Epithelial cell of esophagus (primary cell): ENCODE results near the gene CCDC169.
"Not testable (repeated sequence)": the region's sequence is repeated elsewhere in the genome, so short reads cannot be mapped to it uniquely, and the experiment has no call there.

Source experiments
- DNase-seq: peaks from one replicate; pipeline ENCODE4 v3.0.0; 2010; ENCODE audit warnings: low read depth
- H3K4me3 ChIP-seq: 2 replicates; pipeline ENCODE4 v1.5.1; 2011; ENCODE audit warnings: mild to moderate bottlenecking, low read length, control low read depth
- CTCF ChIP-seq: IDR thresholded peaks from 2 replicates; pipeline ENCODE4 v1.5.1; 2011; ENCODE audit warnings: low read depth, mild to moderate bottlenecking, low read length, control low read depth, inconsistent platforms; ENCODE audit not compliant: insufficient read depth; ENCODE audit errors: missing control alignments

Gene CCDC169

DNA sequence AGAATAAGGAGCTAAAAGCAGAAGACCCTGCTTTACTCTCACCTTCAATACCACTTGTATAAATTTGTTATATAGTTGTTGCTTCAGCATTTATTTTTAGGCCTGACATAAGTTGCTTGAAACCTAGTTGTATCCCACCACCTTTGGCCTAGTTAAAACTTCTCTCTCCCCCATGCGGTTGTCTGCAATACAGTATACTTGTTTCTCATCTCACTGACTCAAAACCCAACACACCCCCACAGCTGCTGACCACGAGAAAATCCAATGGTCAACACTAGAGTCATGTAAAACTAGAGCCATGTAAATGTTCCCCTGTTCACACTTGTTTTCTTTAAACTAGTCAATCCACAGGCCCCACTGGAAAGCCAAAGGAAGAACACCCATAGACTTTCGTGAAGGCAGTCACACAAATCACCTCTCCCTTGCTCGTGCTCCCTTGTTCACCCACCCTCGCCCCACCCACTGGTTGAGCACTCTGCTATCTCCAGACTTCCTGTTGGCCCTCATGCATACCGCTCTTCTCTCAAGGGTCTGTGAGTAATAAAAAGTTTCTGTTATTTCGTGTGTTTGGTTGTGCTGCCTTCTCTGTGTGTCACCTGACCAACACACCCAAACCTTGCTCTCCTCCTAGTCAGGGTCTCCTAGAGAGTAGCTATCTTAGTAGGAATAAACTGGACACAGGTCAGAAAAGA is 12.9 kb upstream of the CCDC169 start:
- no peak for TF ChIP-seq CTCF
- no peak overlapping the region for H3K4me3 ChIP-seq
- DNase-seq, result no peak

- no peak for TF ChIP-seq CTCF
- DNase-seq, result no peak
- H3K4me3 ChIP-seq, result no peak overlapping the region
Measured at GRCh38 chr13:36302289-36302688, 4.7 kb upstream of the CCDC169 start.

- peak; percentile 16 for DNase-seq
- H3K4me3 ChIP-seq, result not testable (repeated sequence)
Measured at GRCh38 chr13:36299469-36299868, 1.9 kb upstream of the CCDC169 start.

DNA sequence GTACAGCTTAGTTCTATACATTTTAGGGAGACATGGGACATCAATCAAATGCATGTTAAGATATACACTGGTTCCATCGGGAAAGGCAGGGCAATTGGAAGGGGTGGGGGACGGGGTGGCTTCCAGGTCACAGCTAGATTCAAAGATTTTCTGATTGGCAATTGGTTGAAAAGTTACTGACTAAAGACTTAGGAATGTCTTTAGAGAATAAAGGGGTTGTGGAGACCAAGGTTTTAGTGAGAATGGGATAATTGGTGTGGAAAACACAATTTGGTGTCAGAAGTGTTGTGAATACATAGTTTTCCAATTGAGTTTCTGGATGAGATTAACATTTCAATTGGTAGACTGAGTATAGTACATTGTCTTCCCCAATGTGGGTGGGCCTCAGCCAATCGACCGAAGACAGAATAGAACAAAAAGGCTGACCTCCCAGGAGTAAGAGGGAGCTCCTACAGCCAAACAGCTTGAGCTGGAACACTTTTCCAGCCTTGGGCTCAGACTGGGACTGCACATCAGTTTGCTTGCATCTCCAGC is 988 bp upstream of the CCDC169 start:
- no peak for TF ChIP-seq CTCF
- no peak for DNase-seq
- H3K4me3 ChIP-seq, result no peak overlapping the region

DNA sequence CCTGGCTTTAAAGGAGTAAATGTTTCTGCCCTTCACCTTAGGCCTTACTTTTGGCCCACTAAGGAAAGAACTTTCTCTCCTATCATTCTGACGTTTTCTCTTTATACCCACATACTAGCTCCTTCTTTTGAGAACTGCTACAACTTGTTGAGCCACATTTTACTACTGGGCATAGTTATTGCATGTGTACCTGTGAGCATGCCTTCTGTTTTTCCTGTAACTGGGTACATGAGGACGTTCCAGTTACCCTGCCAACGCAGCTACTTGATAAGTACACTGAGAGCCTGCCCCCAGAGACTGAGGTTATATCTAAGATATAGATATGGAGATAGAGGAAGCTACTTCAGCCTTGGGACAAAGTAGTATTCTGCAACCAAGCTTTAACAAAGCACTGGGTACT is 3.5 kb downstream of the CCDC169 start:
- TF ChIP-seq CTCF, result no peak
- DNase-seq, result peak; percentile 20
- no peak overlapping the region for H3K4me3 ChIP-seq

GRCh38 chr13:36293497-36293896 is 4.1 kb downstream of the CCDC169 start:
- no peak for TF ChIP-seq CTCF
- no peak overlapping the region for H3K4me3 ChIP-seq
- no peak for DNase-seq

DNA sequence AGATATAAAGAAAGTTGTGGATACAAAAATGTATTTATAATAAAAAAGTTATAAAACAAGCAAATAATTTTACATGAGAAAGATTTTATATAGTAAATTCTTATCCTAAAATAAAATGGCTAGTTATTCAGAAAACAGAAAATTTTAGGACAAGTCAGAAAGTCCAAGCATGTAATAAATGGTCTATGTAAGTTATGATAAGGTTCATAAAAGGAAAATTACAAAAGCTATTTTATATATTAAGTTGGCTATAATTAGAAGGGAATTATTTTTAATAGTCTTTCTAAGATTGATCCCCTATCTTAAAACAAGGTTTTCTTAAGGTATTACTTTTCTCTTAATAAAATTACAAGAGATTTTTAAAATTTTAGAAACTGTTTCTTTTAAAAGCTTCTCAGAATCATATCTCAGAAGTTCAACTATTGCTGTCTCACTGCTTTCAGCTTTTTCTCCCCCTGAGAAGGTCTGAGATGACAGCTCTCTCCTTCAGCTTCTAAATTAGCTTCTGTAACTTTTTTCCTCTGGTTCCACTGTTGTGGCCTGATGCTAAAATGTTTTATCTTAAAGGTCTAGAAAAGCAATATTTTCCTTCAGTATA is 8.7 kb downstream of the CCDC169 start:
- no peak for TF ChIP-seq CTCF
- no peak for DNase-seq
- no peak overlapping the region for H3K4me3 ChIP-seq
